Activated CD4-positive, alpha-beta T cell treated with anti-CD3 and anti-CD28 coated beads for 4 hours (primary cell): ENCODE measurements around the gene EXO5.
A peak's percentile ranks its signal among the peaks of the same experiment; 100 is the strongest.
"Not testable (repeated sequence)": the region's sequence is repeated elsewhere in the genome, so short reads cannot be mapped to it uniquely, and the experiment has no call there.

ENCODE experiments used
- DNase-seq, 2 donors: peaks; one replicate each; pipeline ENCODE4 v3.0.0-alpha.2; 2020

Gene EXO5

DNA sequence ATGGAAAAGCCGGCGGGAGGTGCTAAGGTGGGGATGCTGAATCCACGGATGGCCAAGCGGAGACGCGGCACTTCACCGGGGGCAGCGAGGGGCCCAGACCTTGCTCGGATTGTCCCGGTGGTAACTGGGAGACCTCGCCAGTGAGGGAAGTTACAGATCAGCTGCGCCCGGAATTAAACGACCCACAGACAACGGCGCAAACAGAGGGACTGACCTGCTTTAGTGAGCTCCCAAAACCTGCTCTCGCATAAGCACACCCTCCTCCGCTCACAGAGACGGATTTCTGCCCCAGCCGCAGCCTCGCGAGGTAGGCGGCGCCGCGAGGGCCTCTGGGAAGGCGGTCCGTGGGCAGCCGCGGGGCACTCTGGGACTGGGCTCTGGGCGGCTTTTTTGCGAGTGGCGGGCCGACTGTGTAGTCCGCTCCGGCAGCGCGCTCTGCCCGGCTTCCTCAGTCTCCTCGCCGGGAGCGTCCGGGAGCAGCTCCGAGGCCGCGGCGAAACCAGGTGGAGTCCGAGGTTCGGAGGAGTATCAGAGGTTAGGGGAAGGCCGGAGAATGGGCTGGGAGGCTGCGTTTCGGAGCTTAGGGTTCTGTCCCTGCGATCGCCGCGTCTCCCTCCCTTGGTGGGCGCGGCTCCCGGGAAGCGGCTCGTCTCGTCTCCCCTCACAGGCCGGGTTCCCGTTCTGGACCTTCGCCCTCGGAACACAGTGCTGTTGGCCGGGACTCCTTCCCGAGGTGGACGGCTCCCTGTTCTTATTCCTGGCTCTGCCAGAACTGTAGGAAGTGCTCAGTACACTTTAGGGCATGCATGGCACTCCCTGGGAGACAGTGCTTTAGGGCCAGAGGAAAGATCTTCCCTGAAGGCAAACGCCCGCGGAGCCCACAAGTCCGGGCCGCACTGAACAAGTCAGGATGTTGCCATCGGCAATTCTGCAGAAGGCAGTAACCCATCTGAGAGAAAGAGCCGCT is at the start of gene EXO5:
Gene EXO5 (plus strand): TSS at position 393 of the 967 bp plus-strand sequence. CDS start 5,778 bp downstream, outside the sequence.
- peak; percentile 83 for DNase-seq

DNA sequence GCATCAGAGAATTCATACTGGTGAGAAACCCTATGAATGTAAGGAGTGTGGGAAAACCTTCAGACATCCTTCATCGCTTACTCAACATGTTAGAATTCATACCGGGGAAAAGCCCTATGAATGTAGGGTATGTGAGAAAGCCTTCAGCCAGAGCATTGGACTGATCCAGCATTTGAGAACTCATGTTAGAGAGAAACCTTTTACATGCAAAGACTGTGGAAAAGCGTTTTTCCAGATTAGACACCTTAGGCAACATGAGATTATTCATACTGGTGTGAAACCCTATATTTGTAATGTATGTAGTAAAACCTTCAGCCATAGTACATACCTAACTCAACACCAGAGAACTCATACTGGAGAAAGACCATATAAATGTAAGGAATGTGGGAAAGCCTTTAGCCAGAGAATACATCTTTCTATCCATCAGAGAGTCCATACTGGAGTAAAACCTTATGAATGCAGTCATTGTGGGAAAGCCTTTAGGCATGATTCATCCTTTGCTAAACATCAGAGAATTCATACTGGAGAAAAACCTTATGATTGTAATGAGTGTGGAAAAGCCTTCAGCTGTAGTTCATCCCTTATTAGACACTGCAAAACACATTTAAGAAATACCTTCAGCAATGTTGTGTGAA is 45.5 kb upstream of the EXO5 start:
- no peak for DNase-seq

GRCh38 chr1:40469327-40469726 is 39.2 kb upstream of the EXO5 start:
- no peak for DNase-seq

DNA sequence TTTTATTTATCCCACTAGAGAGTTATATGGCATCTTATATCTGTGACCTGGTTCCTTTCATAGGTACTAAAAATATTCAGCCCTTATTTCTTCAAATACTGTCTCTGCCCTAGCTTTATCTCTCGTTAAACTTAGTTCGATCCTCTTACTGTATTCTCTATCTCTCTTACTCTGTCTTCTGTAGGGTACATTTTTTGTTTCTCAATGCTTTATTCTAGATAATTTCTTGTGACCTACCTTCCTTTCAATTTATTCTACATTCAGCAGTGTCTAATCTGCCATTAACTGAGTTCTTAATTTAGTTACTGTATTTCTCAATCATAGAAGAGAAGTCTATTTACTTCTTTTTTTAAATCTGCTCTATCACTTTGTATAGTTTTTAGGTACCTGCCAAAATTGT is 33.3 kb upstream of the EXO5 start:
- no peak for DNase-seq

DNA sequence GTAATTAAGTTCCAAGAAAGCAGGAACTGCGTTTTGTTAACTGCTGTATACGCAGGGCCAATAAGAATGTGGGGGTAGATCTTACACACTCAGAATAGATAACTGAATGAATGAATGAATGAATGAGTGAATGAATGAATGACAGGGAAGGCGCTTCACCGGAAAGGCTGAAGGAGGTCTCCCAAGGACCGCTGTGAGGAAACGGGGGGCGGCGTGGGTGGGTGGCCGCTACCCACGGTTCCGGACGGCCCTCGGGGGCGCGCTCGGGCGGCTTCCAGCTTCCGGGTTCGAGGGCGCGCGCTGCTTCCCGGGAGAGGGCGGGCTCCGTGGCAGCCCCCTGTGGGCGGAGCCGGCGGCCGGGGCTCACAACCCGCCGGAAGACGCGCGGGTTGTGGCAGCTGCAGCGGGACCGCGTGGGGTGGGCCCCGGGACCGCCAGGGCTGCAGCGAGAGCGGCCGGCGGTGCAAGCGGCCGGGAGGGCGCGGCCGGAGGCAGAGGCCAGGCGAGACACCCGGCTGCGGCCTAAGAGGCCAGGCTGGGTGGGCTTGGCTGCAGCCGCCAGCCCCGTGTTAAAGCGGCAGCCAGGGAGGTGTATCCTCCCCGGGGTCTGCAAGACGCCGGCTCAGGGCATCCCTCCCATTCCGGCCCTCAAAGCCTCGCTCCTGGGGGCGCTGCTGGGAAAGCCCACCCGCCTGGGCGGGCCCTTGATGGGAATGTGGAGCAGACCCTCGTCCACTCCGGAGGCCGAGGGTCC is 31.5 kb upstream of the EXO5 start, which contains the start of gene ZFP69:
Gene ZFP69 (plus strand): TSS at position 367 of the 754 bp plus-strand sequence. CDS start 2,072 bp downstream, outside the sequence.
- peak; percentile 68 to 69 for DNase-seq

- peak; percentile 28 for DNase-seq
Observed at GRCh38 chr1:40477678-40478053, 30.9 kb upstream of the EXO5 start.

DNA sequence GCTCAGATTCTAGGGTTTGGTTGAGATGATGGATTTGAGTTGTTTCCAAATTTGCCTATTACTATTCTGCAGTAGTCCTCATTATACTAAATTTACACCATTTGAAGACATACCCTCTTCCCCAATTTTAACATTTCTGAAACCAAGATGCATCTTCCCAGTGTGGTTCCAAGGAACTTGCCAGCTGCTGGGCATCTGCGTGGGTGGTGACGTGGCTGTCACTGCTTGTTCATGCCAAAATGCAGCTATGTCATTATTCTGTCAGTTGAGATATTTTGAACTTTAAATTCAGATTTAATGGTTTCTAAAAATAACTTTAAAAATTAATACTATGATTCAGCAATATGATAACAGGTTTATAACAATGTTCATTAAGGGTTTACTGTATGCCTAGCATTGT is 30.3 kb upstream of the EXO5 start:
- DNase-seq, result no peak

DNA sequence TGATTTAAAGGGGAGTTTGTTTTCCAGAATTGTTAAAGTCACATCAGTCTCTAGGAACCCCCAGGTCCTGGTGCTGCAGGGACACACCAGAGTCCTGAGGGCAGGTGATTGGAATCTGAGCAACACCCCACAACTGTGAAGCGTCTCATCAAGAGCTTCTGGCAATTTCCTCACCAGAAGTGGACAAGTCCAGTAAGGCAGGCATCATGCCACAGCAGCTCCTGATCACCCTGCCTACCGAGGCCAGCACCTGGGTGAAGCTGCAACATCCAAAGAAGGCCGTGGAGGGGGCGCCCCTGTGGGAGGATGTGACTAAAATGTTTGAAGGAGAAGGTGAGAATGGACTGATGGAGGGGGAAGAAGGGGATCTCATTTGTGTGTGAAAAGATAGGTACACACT is 29.4 kb upstream of the EXO5 start:
- DNase-seq, result no peak

DNA sequence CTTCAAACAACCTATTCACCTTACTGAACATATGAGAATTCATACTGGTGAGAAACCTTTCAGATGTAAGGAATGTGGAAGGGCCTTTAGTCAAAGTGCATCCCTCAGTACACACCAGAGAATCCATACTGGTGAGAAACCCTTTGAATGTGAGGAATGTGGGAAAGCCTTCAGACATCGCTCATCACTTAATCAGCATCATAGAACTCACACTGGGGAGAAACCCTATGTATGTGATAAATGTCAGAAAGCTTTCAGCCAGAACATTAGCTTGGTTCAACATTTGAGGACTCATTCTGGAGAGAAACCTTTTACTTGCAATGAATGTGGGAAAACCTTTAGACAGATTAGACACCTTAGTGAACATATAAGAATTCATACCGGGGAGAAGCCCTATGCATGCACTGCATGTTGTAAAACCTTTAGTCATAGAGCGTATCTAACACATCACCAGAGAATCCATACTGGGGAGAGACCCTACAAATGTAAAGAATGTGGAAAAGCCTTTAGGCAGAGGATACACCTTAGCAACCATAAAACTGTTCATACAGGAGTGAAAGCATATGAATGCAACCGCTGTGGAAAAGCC is 13.2 kb upstream of the EXO5 start:
- no peak for DNase-seq

GRCh38 chr1:40502651-40503050 is 5.9 kb upstream of the EXO5 start:
- DNase-seq, result not testable (repeated sequence)

GRCh38 chr1:40507973-40508372 is 594 bp upstream of the EXO5 start:
- DNase-seq, result no peak

DNA sequence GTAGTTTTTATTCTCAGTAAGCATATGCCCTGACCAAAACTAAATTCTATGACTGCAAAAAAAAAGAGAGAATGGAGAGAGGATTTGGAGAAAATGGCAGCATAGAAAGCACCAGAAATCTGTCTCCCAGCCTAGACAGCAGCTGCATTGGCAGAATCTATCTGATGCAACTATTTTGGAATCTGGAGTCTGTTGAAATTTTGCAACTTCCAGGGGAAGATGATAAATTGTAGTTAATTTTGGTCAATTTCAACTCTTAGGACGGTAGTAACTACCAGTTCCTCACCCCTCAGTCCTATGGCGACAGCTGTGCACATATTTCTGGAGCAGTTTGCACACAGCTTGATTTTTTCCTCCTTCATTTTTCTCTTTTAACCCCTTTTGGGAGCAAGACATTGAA is 10.9 kb downstream of the EXO5 start:
- DNase-seq, result no peak

- peak in 1 of 2 donors; percentile 1 for DNase-seq
Observed at GRCh38 chr1:40530735-40531380, 22.3 kb downstream of the EXO5 start.

DNA sequence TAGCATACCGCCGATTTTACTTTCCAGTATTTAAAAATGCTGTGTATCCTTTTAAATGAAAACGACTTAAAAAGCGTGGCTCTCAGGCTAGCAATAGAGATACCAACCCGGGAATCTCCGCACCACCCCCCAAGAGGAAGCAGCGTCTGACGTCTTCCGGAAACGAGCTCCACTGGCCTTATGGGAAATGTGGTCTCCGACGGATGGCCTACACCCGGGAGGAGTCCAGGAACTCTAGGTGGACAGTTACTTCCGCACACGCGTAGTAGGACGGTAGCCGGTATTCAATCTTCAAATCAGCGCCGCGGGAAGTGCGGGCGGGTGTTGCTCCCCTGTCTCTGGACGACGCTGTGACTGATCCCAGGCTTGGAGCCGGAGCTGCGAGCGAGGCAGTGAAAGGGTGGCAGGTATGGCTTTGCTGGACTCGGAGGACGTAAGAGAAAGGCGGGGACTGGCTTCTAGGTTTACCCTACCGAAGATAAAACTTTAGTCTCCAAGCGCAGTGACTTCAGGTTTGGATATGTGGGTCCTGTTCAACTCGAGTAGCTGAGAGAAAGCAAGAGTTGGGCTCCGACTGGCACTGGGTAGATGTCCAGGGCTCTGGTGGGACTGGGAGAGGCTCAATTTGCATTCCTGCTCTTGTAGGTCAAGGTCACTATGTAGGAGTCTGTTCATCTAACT is 23.0 kb downstream of the EXO5 start, which contains the start of gene ZNF684:
Gene ZNF684 (plus strand): TSS at position 257 of the 681 bp plus-strand sequence. CDS start 1,530 bp downstream, outside the sequence.
- DNase-seq, result peak; percentile 83 to 85

- no peak for DNase-seq
Observed at GRCh38 chr1:40532062-40532389, 23.5 kb downstream of the EXO5 start.

- DNase-seq, result peak; percentile 4 to 22
Observed at GRCh38 chr1:40532844-40533424, 24.4 kb downstream of the EXO5 start.

DNA sequence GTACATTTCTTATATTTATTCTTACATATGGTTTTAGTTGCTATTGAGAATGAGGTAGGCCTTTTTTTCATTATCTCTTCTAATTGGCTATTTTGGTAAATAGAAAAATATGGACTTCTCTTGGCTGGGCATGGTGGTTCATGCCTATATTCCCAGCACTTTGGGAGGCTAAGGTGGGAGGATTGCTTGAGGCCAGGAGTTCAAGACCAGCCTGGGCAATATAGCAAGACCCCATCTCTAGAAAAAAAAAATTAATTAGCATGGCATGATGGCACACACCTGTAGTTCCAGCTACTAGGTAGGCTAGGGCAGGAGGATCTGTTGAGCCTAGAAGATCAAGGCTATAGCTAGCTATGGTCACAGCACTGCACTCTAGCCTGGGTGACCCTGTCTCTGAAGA is 26.0 kb downstream of the EXO5 start:
- DNase-seq, result no peak

DNA sequence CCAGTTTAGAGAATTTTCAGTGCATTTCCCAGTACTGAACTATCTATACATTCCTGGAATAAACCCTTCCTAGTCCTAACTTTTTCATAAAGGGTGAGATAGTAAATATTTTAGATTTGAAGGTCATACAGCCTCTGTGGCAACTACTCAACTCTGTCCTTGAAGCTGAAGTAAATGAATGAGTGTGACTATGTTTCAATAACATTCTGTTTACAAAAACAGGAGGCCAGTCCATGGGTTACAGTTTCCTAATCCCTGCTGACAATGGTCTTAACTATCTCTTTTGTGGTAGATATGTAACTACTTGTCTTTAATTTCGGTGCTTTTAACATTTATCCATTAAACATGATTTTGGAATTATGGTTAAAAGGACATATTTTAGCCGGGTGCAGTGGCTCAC is 27.2 kb downstream of the EXO5 start:
- DNase-seq, result no peak

DNA sequence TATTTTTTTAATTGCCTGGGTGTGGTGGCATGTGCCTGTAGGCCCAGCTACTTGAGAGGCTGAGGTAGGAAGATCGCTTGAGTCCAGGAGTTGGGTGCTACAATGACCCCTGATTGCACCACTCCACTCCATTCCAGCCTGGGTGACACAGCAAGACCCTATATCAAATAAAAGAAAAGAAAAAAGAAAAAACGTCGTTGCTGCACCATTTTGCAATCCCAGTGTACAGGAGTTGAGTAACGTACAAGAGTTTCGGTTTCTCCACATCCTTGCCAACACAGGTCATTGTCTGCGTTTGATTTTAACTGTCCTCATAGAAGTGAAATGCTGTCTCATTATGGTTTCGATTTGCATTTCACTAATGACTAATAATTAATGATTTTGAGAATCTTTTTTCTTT is 30.8 kb downstream of the EXO5 start:
- DNase-seq, result no peak

- no peak for DNase-seq
Observed at GRCh38 chr1:40546957-40547356, 38.4 kb downstream of the EXO5 start.

- DNase-seq, result no peak
Observed at GRCh38 chr1:40553017-40553416, 44.5 kb downstream of the EXO5 start.
